ENCODE results near the gene MOCS1. TPM values are rescaled to one million over a fixed set of nuclear protein-coding genes. Genes with fewer than 3 reads are reported as not detected.

MOCS1 gene
- total RNA-seq, 2 donors from 2014 or later, result 18.7 to 28.0 TPM

DNA sequence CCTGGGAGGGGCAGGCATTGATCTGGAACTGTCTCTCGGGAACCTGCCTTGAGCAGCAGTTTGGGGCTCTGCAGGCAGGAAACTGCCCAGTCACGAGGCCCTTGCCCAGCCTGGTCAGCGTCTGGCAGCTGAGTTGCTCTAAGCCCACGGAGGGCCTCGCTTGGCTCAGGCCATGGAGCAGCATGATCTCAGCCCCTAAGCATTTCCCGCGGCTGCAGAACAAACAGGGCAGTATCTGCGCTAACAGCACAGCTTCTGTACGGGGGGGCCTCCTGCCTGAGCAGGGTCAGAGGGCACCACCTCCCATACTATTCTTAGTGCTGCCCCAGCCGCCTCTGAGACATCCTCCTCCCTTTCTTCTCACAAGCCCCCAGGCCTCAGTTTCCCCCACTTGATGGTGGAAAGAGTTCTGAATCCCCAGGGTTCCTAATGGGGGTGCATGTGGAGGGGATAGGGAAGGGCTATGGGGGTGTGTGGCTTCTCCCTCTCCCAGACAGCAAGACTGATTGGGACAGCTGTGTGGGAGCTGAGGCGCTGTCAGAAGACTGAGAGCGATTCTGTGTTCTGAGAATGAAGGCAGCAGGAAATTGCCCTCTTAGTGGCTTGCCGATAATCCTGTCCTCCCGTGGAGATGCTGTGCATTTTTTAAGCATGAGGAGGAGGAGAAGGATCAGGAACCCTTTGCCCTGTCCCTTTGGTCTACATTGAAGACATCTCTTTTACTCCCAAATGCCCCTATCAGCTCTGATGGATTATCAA, 46.4 kb downstream of the MOCS1 start:
- H3K27me3 ChIP-seq, result no peaks in the 10 kb centered on the region
- peak overlapping the region; percentile 70 to 77 for H3K27ac ChIP-seq
- H3K4me1 ChIP-seq, result peaks cover 0 to 34% of the 10 kb centered on the region in 2 donors
- no peak overlapping the region for H3K4me3 ChIP-seq
- H3K9me3 ChIP-seq, result no peaks in the 10 kb centered on the region
- peak; percentile 90 for DNase-seq (ENCODE audit: low spot score)
- no peak for TF ChIP-seq CTCF (IDR thresholded peaks at IDR 0.05)
- no peaks in the 10 kb centered on the region for H3K36me3 ChIP-seq

DNA sequence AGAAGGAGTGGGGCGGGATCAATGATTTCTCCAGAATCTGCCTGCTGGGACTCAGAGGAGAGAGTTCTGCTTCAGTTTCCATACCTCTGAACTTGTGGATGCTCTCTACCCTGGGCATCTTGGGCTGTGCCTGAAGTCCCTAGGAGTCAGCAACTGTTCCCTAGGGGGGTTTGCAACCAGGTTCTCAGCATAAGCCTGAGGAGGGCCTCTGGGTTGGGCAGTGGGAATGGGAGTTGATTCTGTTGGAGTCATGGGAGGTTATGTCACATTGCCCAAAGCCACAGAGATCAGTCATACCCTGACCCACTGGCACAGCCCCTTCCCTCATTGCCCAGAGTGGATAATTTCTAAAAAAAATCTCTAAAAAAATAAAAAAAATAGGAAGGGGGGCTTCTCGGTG, 47.4 kb downstream of the MOCS1 start:
- Histone ChIP-seq H3K4me1 (peaks cover 0 to 44% of the 10 kb centered on the region in 2 donors), H3K36me3 (no peaks in the 10 kb centered on the region), H3K9me3 (no peaks in the 10 kb centered on the region), H3K27me3 (no peaks in the 10 kb centered on the region), H3K4me3 (no peak overlapping the region), H3K27ac (peak overlapping the region; percentile 70 to 77)
- TF ChIP-seq CTCF (IDR thresholded peaks at IDR 0.05), result no peak
- no peak for DNase-seq (ENCODE audit: low spot score)

- Histone ChIP-seq H3K27ac (no peak overlapping the region), H3K36me3 (no peaks in the 10 kb centered on the region), H3K9me3 (no peaks in the 10 kb centered on the region), H3K4me1 (peaks cover 0 to 46% of the 10 kb centered on the region in 2 donors), H3K4me3 (no peak overlapping the region), H3K27me3 (no peaks in the 10 kb centered on the region)
- TF ChIP-seq CTCF (IDR thresholded peaks at IDR 0.05), result no peak
- no peak for DNase-seq (ENCODE audit: low spot score)
These were observed 48.6 kb downstream of the MOCS1 start for GRCh38 chr6:39885691-39886090.

DNA sequence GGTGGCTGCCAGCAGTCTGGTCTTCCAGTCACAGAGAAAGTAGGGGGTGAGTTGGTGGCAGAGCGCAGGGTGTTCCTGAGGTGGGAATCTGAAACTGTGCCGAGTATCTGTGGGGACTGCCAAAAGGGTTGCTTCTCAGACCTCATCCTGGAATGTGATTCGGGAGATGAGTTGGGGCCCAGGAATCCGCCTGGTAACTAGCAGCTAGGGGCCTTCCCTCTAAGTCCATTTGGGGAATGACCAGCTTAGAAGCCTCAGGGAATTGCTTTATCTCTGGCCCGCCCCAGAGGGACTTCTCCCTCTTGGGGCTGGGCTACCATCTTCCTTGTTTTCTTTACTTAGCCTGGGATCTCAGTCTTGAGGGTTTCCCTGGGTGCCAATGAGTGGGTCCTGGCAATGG, 49.6 kb downstream of the MOCS1 start:
- TF ChIP-seq CTCF (IDR thresholded peaks at IDR 0.05), result no peak
- Histone ChIP-seq H3K9me3 (no peaks in the 10 kb centered on the region), H3K4me1 (peaks cover 0 to 46% of the 10 kb centered on the region in 2 donors), H3K36me3 (no peaks in the 10 kb centered on the region), H3K27ac (peak overlapping the region in 1 of 2 donors; percentile 9), H3K27me3 (no peaks in the 10 kb centered on the region), H3K4me3 (no peak overlapping the region)
- no peak for DNase-seq (ENCODE audit: low spot score)

GRCh38 chr6:39882531-39882899, 51.7 kb downstream of the MOCS1 start:
- H3K4me1 ChIP-seq, result peaks cover 0 to 31% of the 10 kb centered on the region in 2 donors
- H3K36me3 ChIP-seq, result peaks cover 10% of the 10 kb centered on the region
- H3K9me3 ChIP-seq, result no peaks in the 10 kb centered on the region
- H3K27ac ChIP-seq, result peak overlapping the region; percentile 35 to 41
- H3K4me3 ChIP-seq, result no peak overlapping the region
- DNase-seq (ENCODE audit: low spot score), result peak; percentile 68
- H3K27me3 ChIP-seq, result no peaks in the 10 kb centered on the region
- TF ChIP-seq CTCF (IDR thresholded peaks at IDR 0.05), result no peak
